HG03135 (cell line): Measurements from ENCODE around the gene ZNF14.
"Not testable (repeated sequence)": the region's sequence is repeated elsewhere in the genome, so short reads cannot be mapped to it uniquely, and the experiment has no call there.

Experiments
- ATAC-seq: cut with Tn5 transposase; IDR thresholded peaks from one replicate; pipeline ENCODE4 v1.9.1; 2021; ENCODE audit warnings: mild to moderate bottlenecking, moderate library complexity; ENCODE audit not compliant: unreplicated experiment

The ZNF14 gene

GRCh38 chr19:19696386-19696785, 36.5 kb downstream of the ZNF14 start:
- no peak for ATAC-seq

DNA sequence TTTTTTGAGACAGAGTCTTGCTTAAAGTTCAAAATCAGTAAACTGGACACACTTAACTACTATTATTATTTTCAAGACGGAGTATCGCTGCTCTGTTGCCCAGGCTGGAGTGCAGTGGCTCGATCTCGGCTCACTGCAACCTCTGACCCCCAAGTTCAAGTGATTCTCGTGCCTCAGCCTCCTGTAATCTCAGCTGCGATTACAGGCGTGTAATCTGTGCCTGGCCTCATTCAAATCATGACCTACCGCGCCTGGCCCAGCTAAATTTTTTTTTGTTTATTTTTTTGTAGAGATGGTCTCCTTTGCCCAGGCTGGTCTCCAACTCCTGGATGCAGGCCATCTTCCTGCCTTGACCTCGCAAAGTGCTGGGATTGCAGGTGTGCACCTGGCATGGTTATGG, 41.2 kb downstream of the ZNF14 start:
- no peak for ATAC-seq

DNA sequence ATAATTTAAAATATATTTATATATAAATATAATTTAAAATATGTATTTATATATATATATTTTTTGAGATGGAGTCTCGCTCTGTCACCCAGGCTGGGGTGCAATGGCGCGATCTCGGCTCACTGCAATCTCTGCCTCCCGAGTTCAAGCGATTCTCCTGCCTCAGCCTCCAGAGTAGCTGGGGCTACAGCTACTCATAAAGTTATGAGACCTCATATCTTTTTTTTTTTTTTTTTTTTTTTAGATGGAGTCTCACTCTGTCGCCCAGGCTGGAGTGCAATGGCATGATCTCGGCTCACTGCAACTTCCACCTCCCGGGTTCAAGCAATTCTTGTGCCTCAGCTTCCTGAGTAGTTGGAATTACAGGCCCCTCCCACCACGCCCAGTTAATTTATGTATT, 43.9 kb downstream of the ZNF14 start:
- not testable (repeated sequence) for ATAC-seq

GRCh38 chr19:19687090-19687489, 45.8 kb downstream of the ZNF14 start:
- no peak for ATAC-seq

DNA sequence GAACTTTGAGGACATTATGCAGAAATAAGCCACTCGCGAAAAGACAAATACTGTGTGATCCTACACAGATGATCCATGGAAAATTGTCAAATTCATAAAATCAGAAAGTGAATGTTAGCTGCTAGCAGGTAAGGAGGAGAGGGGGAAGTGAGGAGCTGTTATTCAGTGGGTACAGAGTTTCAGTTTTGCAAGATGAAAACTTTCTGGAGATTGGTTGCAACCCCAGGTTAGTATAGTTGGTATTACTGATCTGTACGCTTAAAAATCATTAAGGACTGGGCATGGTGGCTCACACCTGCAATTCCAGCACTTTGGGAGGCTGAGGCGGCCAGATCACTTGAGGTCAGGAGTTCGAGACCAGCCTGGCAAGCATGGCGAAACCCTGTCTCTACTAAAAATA, 46.3 kb downstream of the ZNF14 start:
- ATAC-seq, result no peak

DNA sequence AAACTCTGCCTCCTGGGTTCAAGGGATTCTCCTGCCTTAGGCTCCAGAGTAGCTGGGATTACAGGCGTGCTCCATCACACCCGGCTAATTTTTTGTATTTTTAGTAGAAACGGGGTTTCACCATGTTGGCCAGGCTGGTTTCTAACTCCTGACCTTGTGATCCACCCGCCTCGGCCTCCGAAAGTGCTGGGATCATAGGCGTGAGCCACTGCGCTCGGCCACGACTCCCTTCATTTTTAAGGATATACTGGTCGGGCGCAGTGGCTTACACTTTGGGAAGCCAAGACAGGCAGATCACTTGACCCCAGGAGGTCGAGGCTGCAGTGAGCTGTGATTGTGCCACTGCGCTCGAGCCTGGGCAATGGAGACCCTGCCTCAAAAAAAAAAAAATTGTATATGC, 46.8 kb downstream of the ZNF14 start:
- not testable (repeated sequence) for ATAC-seq

- no peak for ATAC-seq
These were observed 53.5 kb downstream of the ZNF14 start for GRCh38 chr19:19679176-19680073.

DNA sequence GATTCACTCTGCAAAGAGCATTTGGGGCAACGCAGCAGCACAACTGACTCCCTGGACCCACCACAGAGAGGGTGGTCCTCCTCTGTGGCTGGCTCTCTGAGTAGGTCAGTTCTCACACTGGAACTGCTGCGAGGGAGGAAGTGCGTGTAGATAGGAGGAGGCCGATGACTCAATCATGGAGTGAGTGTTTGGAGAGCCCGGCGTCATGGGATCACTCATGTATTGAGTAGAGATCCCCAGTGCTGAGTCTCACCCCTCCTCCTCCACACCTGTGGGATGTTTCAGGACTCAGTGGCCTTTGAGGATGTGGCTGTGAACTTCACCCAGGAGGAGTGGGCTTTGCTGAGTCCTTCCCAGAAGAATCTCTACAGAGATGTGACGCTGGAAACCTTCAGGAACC, 55.3 kb downstream of the ZNF14 start:
- ATAC-seq, result no peak

GRCh38 chr19:19674315-19674714, 58.6 kb downstream of the ZNF14 start:
- no peak for ATAC-seq

DNA sequence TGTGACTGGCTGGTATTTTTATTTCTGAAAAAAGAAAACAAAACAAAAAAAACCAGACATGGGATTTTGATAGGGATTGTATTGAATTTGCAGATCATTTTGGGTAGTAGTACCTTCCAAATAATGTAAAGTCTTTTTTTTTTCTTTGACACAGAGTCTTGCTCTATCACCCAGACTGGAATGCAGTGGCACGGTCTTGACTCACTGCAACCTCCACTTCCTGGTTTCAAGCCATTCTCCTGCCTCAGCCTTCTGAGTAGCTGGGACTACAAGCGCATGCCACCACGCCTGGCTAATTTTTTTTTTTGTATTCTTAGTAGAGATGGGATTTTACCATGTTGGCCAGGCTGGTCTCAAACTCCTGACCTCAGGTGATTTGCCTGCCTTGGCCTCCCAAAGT, 60.1 kb downstream of the ZNF14 start:
- ATAC-seq, result no peak

GRCh38 chr19:19670070-19670551, 62.8 kb downstream of the ZNF14 start:
- ATAC-seq, result no peak

GRCh38 chr19:19668230-19669012, 64.5 kb downstream of the ZNF14 start, which contains the start of gene ZNF101:
Gene ZNF101, plus strand, starts transcription at chr19:19668839. Its CDS starts 125 bp downstream, at chr19:19668964.
- ATAC-seq, result peak; percentile 59

- ATAC-seq, result not testable (repeated sequence)
These were observed 67.4 kb downstream of the ZNF14 start for GRCh38 chr19:19665420-19665948.

- ATAC-seq, result peak; percentile 64
These were observed 69.4 kb downstream of the ZNF14 start, which contains the start of gene ATP13A1 for GRCh38 chr19:19663256-19664120. Gene ATP13A1, minus strand, starts transcription at chr19:19663676. Its CDS starts 10 bp downstream, at chr19:19663666.

- ATAC-seq, result peak; percentile 11
These were observed 70.0 kb downstream of the ZNF14 start for GRCh38 chr19:19662871-19663255.

- no peak for ATAC-seq
These were observed 70.6 kb downstream of the ZNF14 start for GRCh38 chr19:19662344-19662743.

GRCh38 chr19:19661675-19662251, 71.1 kb downstream of the ZNF14 start:
- ATAC-seq, result peak; percentile 35

DNA sequence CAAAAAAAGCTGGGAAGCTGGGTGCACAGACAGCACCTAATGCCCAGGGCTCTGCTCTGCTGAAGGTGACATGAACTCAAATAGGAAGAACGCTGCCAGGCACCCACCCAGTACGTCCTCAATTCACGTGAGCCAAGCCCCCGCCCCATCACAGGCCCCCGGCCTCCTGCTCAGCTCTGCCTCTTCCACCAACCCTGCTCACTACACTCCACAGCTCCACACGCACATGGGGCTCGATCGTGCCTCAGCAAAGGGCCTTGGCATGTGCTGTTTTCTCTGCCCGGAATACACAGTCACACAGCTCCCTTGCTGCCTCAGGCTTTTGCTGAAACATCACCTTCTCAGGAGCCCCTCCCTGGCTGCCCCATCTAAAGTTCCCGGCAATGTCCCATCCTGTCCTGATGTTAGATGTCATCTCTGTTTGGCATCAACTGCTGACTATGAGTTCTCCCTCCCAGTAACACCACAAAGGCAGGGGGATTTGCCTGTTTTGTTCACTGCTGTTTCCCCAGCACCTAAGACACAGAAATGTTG, 71.7 kb downstream of the ZNF14 start:
- ATAC-seq, result no peak
